ENCODE measurements around the gene ZNF33A. TPM values are rescaled to one million over a fixed set of nuclear protein-coding genes. Genes with fewer than 3 reads are reported as not detected.
"Not testable (repeated sequence)": the region's sequence is repeated elsewhere in the genome, so short reads cannot be mapped to it uniquely, and the experiment has no call there.

Gene ZNF33A
- total RNA-seq, 1 donor from 2014 or later: 18.9 TPM

GRCh38 chr10:38043516-38043915, 33.0 kb downstream of the ZNF33A start:
- H3K4me1 ChIP-seq: no peaks in the 10 kb centered on the region
- intact Hi-C loops (cut with DNase I): no loop called here
- H3K9me3 ChIP-seq: no peaks in the 10 kb centered on the region
- no peaks in the 10 kb centered on the region for H3K27me3 ChIP-seq
- TF ChIP-seq POLR2A (IDR thresholded peaks at IDR 0.05): no peak
- no peak for TF ChIP-seq CTCF (IDR thresholded peaks at IDR 0.05)
- no peak for TF ChIP-seq POLR2AphosphoS5 (IDR thresholded peaks at IDR 0.05; ENCODE audit: insufficient read depth in 1 of 2, low read depth in 1 of 2)
- H3K4me3 ChIP-seq: no peak overlapping the region
- H3K36me3 ChIP-seq: peaks cover 0 to 40% of the 10 kb centered on the region in 2 donors
- H3K27ac ChIP-seq: no peak overlapping the region
- DNase-seq (ENCODE audit: extremely low spot score in 2 of 2): no peak

GRCh38 chr10:38045129-38045528, 34.7 kb downstream of the ZNF33A start:
- no peaks in the 10 kb centered on the region for H3K9me3 ChIP-seq
- H3K27ac ChIP-seq: no peak overlapping the region
- H3K4me1 ChIP-seq: no peaks in the 10 kb centered on the region
- H3K4me3 ChIP-seq: no peak overlapping the region
- peaks cover 0 to 42% of the 10 kb centered on the region in 2 donors for H3K36me3 ChIP-seq
- TF ChIP-seq POLR2AphosphoS5 (IDR thresholded peaks at IDR 0.05; ENCODE audit: insufficient read depth in 1 of 2, low read depth in 1 of 2): no peak
- TF ChIP-seq POLR2A (IDR thresholded peaks at IDR 0.05): no peak
- TF ChIP-seq CTCF (IDR thresholded peaks at IDR 0.05): no peak
- no peaks in the 10 kb centered on the region for H3K27me3 ChIP-seq
- intact Hi-C loops (cut with DNase I): no loop called here
- DNase-seq (ENCODE audit: extremely low spot score in 2 of 2): no peak

GRCh38 chr10:38047666-38048065, 37.2 kb downstream of the ZNF33A start:
- H3K36me3 ChIP-seq: peaks cover 0 to 45% of the 10 kb centered on the region in 2 donors
- no peaks in the 10 kb centered on the region for H3K4me1 ChIP-seq
- no peak overlapping the region for H3K27ac ChIP-seq
- H3K4me3 ChIP-seq: no peak overlapping the region
- intact Hi-C loops (cut with DNase I): no loop called here
- no peak for DNase-seq (ENCODE audit: extremely low spot score in 2 of 2)
- H3K27me3 ChIP-seq: no peaks in the 10 kb centered on the region
- TF ChIP-seq CTCF (IDR thresholded peaks at IDR 0.05): no peak
- no peak for TF ChIP-seq POLR2AphosphoS5 (IDR thresholded peaks at IDR 0.05; ENCODE audit: insufficient read depth in 1 of 2, low read depth in 1 of 2)
- H3K9me3 ChIP-seq: no peaks in the 10 kb centered on the region

- Histone ChIP-seq H3K27me3 (no peaks in the 10 kb centered on the region), H3K36me3 (peaks cover 4 to 49% of the 10 kb centered on the region in 2 donors), H3K27ac (no peak overlapping the region), H3K4me3 (no peak overlapping the region), H3K9me3 (peaks cover 10% of the 10 kb centered on the region), H3K4me1 (no peaks in the 10 kb centered on the region)
- no peak for TF ChIP-seq POLR2A (IDR thresholded peaks at IDR 0.05)
- no peak for TF ChIP-seq POLR2AphosphoS5 (IDR thresholded peaks at IDR 0.05; ENCODE audit: insufficient read depth in 1 of 2, low read depth in 1 of 2)
- TF ChIP-seq CTCF (IDR thresholded peaks at IDR 0.05): no peak
- intact Hi-C loops (cut with DNase I): no loop called here
- no peak for DNase-seq (ENCODE audit: extremely low spot score in 2 of 2)
Observed at GRCh38 chr10:38050212-38050611, 39.7 kb downstream of the ZNF33A start.

- peaks cover 19% of the 10 kb centered on the region for H3K9me3 ChIP-seq
- no peaks in the 10 kb centered on the region for H3K4me1 ChIP-seq
- DNase-seq (ENCODE audit: extremely low spot score in 2 of 2): no peak
- H3K4me3 ChIP-seq: no peak overlapping the region
- H3K36me3 ChIP-seq: peaks cover 4 to 75% of the 10 kb centered on the region in 2 donors
- TF ChIP-seq CTCF (IDR thresholded peaks at IDR 0.05) (no peak), POLR2A (IDR thresholded peaks at IDR 0.05) (no peak), POLR2AphosphoS5 (IDR thresholded peaks at IDR 0.05; ENCODE audit: insufficient read depth in 1 of 2, low read depth in 1 of 2) (no peak)
- no peaks in the 10 kb centered on the region for H3K27me3 ChIP-seq
- no peak overlapping the region for H3K27ac ChIP-seq
- intact Hi-C loops (cut with DNase I): no loop called here
Observed at GRCh38 chr10:38054361-38054797, 43.9 kb downstream of the ZNF33A start.

GRCh38 chr10:38055274-38055894, 44.9 kb downstream of the ZNF33A start:
- intact Hi-C loops (cut with DNase I); H3K4me3 ChIP-seq; H3K27me3 ChIP-seq; H3K4me1 ChIP-seq; H3K27ac ChIP-seq; DNase-seq (ENCODE audit: extremely low spot score in 2 of 2): not testable (repeated sequence)
- H3K36me3 ChIP-seq: peaks cover 4 to 76% of the 10 kb centered on the region in 2 donors
- H3K9me3 ChIP-seq: peaks cover 19% of the 10 kb centered on the region

- H3K4me3 ChIP-seq; H3K9me3 ChIP-seq; H3K4me1 ChIP-seq; intact Hi-C loops (cut with DNase I); H3K27me3 ChIP-seq; DNase-seq (ENCODE audit: extremely low spot score in 2 of 2); H3K27ac ChIP-seq; H3K36me3 ChIP-seq: not testable (repeated sequence)
Observed at GRCh38 chr10:38069663-38070062, 59.2 kb downstream of the ZNF33A start.
